ENCODE measurements around the gene TRIM40.

DNA sequence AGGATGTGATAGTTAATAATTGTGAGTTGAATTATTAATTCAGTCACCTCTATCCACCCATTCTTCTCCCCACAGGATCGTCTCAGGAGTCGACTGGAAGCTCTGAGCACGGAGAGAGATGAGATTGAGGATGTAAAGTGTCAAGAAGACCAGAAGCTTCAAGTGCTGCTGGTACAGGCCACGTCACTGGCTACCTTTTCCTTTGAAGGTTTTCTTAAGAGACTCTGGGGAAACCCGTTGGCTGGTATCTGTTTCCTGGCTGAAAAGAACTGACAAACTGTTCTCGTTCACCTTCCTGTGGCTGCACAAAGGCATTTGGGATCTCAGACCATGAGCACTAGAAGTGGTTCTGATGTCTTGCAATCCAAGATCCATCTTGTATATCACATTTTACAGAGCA is 31.2 kb downstream of the TRIM40 start:
- TF ChIP-seq POLR2A (IDR thresholded peaks at IDR 0.05) (no peak), CTCF (IDR thresholded peaks at IDR 0.05) (no peak)
